Omental fat pad (tissue), 4 donors: ENCODE measurements around the gene KLHL29. TPM values are rescaled to one million over a fixed set of nuclear protein-coding genes. Genes with fewer than 3 reads are reported as not detected.

ENCODE experiments used
- ATAC-seq: fragments of 150-250 bp; one replicate; pipeline ENCODE4 v1.9.1; 2016; ENCODE audit warnings: mild to moderate bottlenecking, moderate library complexity; ENCODE audit not compliant: low FRiP score
- DNase-seq: peaks from one replicate; pipeline ENCODE4 v3.0.0-alpha.2; 2019; ENCODE audit warnings: low spot score
- CTCF ChIP-seq, 3 donors: fragments of 450-650 bp; IDR thresholded peaks; one replicate each; pipeline ENCODE4 v1.5.1; 2016 to 2017; ENCODE audit warnings: antibody characterized with exemption in 3 of 3, mild to moderate bottlenecking in 3 of 3, moderate library complexity in 2 of 3
- total RNA-seq, 4 donors: library from RNA; depleted of rRNA; stranded (reverse); fragments of >200 nt; gene quantifications; one replicate each; pipeline ENCODE4 v1.1.0, GENCODE V29; 2016

The KLHL29 gene
- total RNA-seq, 4 donors from 2014 or later = 4.0 to 19.5 (median 12.7) TPM

DNA sequence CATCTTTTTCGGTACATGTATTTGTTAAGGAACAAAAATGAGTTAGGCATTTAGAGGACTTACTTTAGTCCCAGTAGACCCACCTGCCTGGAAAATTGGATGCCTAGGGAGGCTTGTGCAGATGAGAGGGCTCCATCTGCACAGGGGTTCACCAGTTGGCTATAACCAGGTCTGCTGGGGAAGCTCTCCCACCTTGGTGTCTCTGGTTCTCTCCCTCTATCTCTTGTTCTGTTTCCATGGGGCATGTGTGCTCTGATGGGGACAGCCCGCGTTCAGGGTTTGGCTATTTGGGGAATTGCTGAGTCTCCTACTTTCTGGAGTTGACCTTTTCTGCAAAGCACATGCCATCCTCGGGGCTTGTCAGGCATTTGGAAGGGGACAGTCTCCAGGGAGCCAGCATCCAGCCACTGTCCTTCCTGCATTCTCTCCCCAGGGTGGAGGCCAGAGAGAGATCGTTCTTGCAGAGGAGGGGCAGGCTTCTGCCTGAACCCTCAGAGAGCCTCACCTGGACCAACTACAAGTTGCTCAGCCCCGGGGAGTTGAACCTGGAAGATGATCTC, 157.3 kb downstream of the KLHL29 start:
- no peak for TF ChIP-seq CTCF (IDR thresholded peaks at IDR 0.05)
- ATAC-seq (no peak), DNase-seq (no peak)

DNA sequence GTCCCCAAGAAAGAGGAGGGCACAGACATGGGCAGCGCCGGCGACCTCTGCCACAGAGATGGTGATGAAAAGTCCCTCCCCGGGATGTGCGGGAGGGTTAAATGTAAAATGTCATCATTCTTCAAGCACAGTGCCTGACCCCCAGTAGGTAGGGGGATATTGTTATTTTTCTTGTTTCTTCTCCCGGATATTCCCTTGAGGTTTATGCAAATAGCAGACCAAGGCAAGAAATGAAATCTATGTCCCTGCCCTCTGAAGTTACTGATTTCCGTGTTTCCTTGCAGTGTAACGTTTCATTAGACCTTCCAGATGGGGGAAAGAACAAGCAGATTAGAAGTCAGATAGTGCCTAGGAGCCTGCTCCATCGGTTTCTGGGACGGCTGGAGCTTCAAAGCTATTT, 158.3 kb downstream of the KLHL29 start:
- TF ChIP-seq CTCF (IDR thresholded peaks at IDR 0.05) = no peak
- ATAC-seq (no peak), DNase-seq (no peak)

DNA sequence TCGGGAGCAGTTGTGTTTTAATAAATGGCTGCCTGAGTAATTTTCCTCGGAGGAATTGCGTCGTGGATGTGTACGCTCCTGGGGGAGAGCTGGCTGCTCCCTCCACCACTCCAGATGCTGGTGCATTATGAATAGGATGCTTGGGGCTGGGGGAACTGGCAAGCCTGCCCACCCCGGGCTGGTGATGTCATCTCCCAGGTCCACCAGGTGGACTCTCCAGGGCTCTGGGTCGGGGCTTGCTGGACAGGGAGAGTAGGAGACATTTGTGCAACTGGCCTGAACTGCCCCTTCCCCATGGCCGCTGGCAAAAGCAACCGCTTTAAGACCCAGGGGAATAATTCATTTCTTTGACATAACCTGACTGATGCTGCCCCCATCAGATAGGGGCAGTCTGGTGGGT, 158.7 kb downstream of the KLHL29 start:
- ATAC-seq = no peak
- no peak for TF ChIP-seq CTCF (IDR thresholded peaks at IDR 0.05)
- no peak for DNase-seq

DNA sequence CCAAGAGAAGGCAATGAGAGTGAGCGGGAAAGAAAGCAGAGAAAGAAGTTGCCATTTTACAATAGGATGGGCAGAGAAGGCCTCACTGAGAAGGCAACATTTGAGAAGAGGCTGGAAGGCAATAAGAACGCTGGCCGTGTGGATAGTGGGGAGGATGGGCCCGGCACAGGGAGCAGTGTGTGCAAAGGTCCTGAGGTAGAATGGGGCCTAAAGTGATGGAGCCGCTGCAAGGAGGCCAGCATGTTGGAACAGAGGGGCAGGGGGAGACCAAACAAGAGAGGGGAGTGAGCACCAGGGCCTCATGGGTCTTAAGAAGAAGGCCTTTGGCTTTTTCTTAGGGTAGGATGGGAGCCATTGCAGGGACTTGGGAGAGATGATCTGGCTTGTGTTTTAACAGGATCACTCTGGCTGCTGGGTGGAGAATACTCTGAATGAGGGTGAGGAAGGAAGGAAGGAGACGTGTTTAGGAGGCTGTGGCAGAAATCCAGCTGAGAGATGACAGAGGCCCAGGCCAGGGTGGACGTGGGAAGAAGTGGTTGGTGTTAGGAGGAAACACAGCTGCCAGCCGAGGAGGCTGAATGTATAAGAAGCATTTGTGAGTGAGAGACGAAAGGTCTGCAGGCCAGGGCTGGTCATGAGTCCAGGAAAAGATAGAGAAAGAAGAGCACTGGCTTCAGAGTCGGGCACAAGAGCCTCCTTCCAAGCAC, 159.8 kb downstream of the KLHL29 start:
- no peak for TF ChIP-seq CTCF (IDR thresholded peaks at IDR 0.05)
- ATAC-seq (no peak), DNase-seq (no peak)

DNA sequence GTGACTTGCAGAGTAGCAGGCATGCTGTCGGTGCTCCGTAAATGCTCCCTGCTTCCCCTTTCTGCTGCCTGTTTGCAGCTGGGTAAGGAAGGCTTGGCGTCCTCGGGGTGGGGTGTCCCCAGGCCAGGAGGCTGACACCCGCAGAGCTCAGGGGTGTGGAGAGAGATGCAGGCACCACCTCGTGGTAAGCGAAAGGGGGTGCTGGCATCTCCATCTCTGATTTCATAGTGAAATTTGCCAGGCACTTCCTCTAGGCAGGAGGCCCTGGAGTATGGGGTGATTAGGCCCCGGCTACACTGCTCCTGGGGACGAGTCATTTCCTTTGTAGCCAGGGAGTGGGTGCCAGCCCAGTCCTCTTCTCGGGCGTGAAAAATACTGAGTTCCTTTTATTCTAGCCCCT, 160.4 kb downstream of the KLHL29 start:
- TF ChIP-seq CTCF (IDR thresholded peaks at IDR 0.05) = no peak
- ATAC-seq (no peak), DNase-seq (no peak)

DNA sequence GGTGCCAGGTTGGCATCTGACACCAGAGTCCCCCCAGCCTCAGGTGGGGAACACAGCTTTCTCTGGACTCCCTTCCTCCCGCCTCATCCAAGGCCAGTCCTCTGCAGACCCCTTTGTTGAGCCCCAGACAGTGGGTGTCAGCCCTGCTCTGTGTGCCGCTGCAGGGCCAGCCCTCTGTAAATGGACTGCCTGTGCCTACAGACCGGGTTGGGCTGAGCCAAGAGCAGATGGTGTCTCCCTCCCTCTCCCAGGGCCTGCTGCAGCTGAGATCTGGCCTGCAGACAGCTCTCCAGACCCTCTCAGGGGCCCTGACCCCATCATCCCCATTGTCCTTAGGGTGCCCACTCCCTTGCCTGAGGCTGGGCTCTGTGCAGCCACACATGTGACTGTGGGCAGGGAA, 160.8 kb downstream of the KLHL29 start:
- ATAC-seq (no peak), DNase-seq (no peak)
- no peak for TF ChIP-seq CTCF (IDR thresholded peaks at IDR 0.05)

GRCh38 chr2:23546913-23547312, 161.9 kb downstream of the KLHL29 start:
- TF ChIP-seq CTCF (IDR thresholded peaks at IDR 0.05) = no peak

More at GRCh38 chr2:23546913-23547312, 161.9 kb downstream of the KLHL29 start:
- ATAC-seq = no peak
- DNase-seq = no peak
